HG03103 (cell line): Measurements from ENCODE around the gene ING1.
"Not testable (repeated sequence)": the region's sequence is repeated elsewhere in the genome, so short reads cannot be mapped to it uniquely, and the experiment has no call there.

Experiments used
- ATAC-seq: cut with Tn5 transposase; IDR thresholded peaks from one replicate; pipeline ENCODE4 v1.9.1; 2021; ENCODE audit warnings: low read depth; ENCODE audit not compliant: unreplicated experiment

Gene ING1

GRCh38 chr13:110713642-110713952 is at the start of gene ING1:
Gene ING1 (plus strand): TSS chr13:110713700. CDS start chr13:110714150, 450 bp downstream.
- no peak for ATAC-seq

GRCh38 chr13:110664041-110664440 is 49.5 kb upstream of the ING1 start:
- ATAC-seq: no peak

GRCh38 chr13:110664673-110665072 is 48.8 kb upstream of the ING1 start:
- no peak for ATAC-seq

GRCh38 chr13:110665491-110666254 is 47.8 kb upstream of the ING1 start:
- no peak for ATAC-seq

- ATAC-seq: no peak
Observed at GRCh38 chr13:110666255-110666533, 47.3 kb upstream of the ING1 start.

GRCh38 chr13:110669036-110669435 is 44.5 kb upstream of the ING1 start:
- no peak for ATAC-seq

- not testable (repeated sequence) for ATAC-seq
Observed at GRCh38 chr13:110669814-110670213, 43.7 kb upstream of the ING1 start.

GRCh38 chr13:110676595-110677587 is 36.6 kb upstream of the ING1 start:
- peak; percentile 67 for ATAC-seq

DNA sequence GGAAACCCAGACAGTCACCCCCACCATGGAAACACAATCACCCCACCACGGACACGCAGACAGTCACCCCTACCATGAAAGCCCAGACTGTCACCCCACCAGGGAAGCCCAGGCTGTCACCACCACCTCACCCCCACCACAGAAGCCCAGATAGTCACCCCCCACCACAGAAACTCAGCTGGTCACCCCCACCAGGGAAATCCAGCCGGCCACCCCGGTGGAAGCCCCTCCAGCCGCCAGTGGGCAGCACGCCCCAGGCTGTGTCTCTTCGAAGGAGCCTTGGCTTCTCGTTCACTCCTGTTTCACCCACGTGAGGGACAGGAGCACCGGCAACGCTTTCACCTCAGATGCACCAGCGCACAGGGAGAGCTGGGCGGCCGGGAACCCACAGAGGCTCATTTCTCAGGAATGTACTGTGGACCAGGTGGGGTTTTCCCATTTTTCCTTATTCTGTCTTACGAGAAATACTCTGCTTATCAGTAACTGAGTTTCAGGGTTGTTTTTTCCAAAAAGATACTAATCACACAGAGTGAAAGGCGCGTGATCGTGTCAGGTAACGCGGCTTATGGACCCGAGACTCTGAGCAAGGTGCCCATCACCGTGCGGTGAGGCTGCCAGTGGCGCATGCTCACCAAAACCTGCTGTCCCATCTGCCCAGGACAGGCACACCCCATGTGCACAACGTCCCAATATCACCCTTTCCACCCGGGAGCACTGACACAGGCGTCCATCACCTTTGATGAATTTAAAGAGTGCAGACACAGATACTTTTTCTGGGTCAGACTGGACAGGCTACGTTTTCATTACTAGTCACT is 35.6 kb upstream of the ING1 start:
- ATAC-seq: no peak

- ATAC-seq: no peak
Observed at GRCh38 chr13:110680852-110681251, 32.6 kb upstream of the ING1 start.

GRCh38 chr13:110681868-110682550 is 31.5 kb upstream of the ING1 start:
- no peak for ATAC-seq

GRCh38 chr13:110682746-110683145 is 30.8 kb upstream of the ING1 start:
- ATAC-seq: no peak

- ATAC-seq: no peak
Observed at GRCh38 chr13:110683203-110683883, 30.2 kb upstream of the ING1 start.

GRCh38 chr13:110683921-110684320 is 29.6 kb upstream of the ING1 start:
- ATAC-seq: no peak

- ATAC-seq: no peak
Observed at GRCh38 chr13:110684388-110685056, 29.0 kb upstream of the ING1 start.

- ATAC-seq: no peak
Observed at GRCh38 chr13:110685305-110686020, 28.0 kb upstream of the ING1 start.

DNA sequence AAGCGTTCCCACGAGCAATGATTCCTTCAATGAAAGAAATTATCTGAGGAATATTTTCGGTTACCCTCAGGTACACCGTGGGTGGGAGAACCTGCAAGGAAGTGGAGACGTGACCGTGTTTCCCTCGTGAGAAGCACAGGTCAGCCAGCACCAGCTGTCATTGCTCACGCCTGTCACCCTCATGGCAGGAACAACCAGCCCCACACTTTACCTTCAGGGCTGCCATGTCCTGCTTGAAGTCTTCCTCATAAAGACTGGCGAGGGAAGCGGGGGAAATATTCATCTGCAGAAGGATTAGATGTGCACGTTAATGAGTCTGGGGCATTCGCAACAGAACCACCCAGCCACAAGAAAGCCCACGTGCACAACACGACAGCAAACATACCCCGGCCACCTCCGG is 25.8 kb upstream of the ING1 start:
- ATAC-seq: no peak

GRCh38 chr13:110689041-110689440 is 24.5 kb upstream of the ING1 start:
- ATAC-seq: no peak

GRCh38 chr13:110689711-110690110 is 23.8 kb upstream of the ING1 start:
- no peak for ATAC-seq
